K562 (cell line): ENCODE measurements around the gene NEB. TPM values are rescaled to one million over a fixed set of nuclear protein-coding genes. Genes with fewer than 3 reads are reported as not detected.

ENCODE experiments used
- BHLHE40 ChIP-seq: IDR thresholded peaks from 2 replicates; pipeline ENCODE4 v1.6.1; 2011; ENCODE audit warnings: low read length, improper control_type of control experiment
- DIDO1 ChIP-seq: fragments of 450-650 bp; IDR thresholded peaks from 2 replicates; pipeline ENCODE4 v1.6.1; 2016; ENCODE audit warnings: low read depth, missing biosample characterization, missing genetic modification characterization
- ERF ChIP-seq: fragments of 450-650 bp; formaldehyde crosslinking; IDR thresholded peaks from 2 replicates; pipeline ENCODE4 v1.4.0; 2020; ENCODE audit warnings: mild to moderate bottlenecking, mixed read lengths
- HDAC1 ChIP-seq, 2 experiments: fragments of 450-650 bp; IDR thresholded peaks; 2 replicates each; pipeline ENCODE4 v1.6.1; 2016 to 2017; ENCODE audit warnings: inconsistent platforms in 1 of 2, mild to moderate bottlenecking in 1 of 2, moderate library complexity in 1 of 2
- MEIS2 ChIP-seq: fragments of 450-650 bp; IDR thresholded peaks from 2 replicates; pipeline ENCODE4 v1.6.1; 2014; ENCODE audit warnings: mild to moderate bottlenecking; ENCODE audit not compliant: partially characterized antibody
- NR2C1 ChIP-seq, 2 experiments: fragments of 450-650 bp; IDR thresholded peaks; 2 replicates each; pipeline ENCODE4 v1.6.1; 2017; ENCODE audit warnings: mild to moderate bottlenecking in 2 of 2, antibody characterized with exemption in 1 of 2, inconsistent platforms in 1 of 2, missing compliant biosample characterization in 1 of 2, missing genetic modification characterization in 1 of 2
- NRF1 ChIP-seq, 2 experiments: fragments of 450-650 bp; IDR thresholded peaks in 1 of 2; conservative IDR thresholded peaks in 1 of 2; 2 replicates each; pipeline ENCODE4 v1.6.1; 2014; ENCODE audit warnings: mild to moderate bottlenecking in 2 of 2
- TBL1XR1 ChIP-seq, 2 experiments: IDR thresholded peaks; 2 replicates each; pipeline ENCODE4 v1.6.1; 2012; ENCODE audit warnings: improper control_type of control experiment in 2 of 2, low read length in 2 of 2, mild to moderate bottlenecking in 1 of 2
- WHSC1 ChIP-seq: IDR thresholded peaks from one replicate; pipeline ENCODE4 v1.6.1; 2012; ENCODE audit warnings: low read length, control low read depth, inconsistent platforms
- ZNF274 ChIP-seq: IDR thresholded peaks from 2 replicates; pipeline ENCODE4 v1.6.1; 2011; ENCODE audit warnings: low read depth, mild to moderate bottlenecking, low read length, moderate library complexity, borderline replicate concordance
- polyA plus RNA-seq, 8 experiments: library from polyadenylated mRNA; depleted of rRNA in 4 of 8; stranded (reverse) in 5 of 8; unstranded in 3 of 8; fragments of >200 nt; fragmentation: Nextera tagmentation in 2 of 8; fragmentation: Illumina TruSeq in 1 of 8; extraction: Ambion mirVana in 2 of 8; extraction: Trizol in 1 of 8; gene quantifications; 2 replicates each; pipeline versions ENCODE4 v1.2.1 to v1.2.3, GENCODE V29; 2011 to 2014; ENCODE audit warnings: inconsistent platforms in 1 of 8, missing spikeins in 1 of 8
- total RNA-seq, 7 experiments: library from RNA; depleted of rRNA in 6 of 7; stranded (reverse); fragments of >200 nt in 6 of 7; fragmentation: Illumina TruSeq in 2 of 7; extraction: Trizol in 2 of 7; gene quantifications; 2 replicates each; pipeline versions ENCODE4 v1.2.1 to v1.2.3, GENCODE V29; 2011 to 2021; ENCODE audit warnings: low replicate concordance in 1 of 7
- TF ChIP-seq, protein P1 (sequence below), 3 experiments: fragments of 200-800 bp in 1 of 3; fragments of 250-450 bp in 1 of 3; fragments of 450-650 bp in 1 of 3; sonication (Bioruptor Pico) in 1 of 3; sonication (Bioruptor generic) in 1 of 3; formaldehyde crosslinking in 1 of 3; IDR thresholded peaks; 2 replicates each; pipeline versions ENCODE4 v1.6.1 to v1.8.0; 2016 to 2022; ENCODE audit warnings: mild to moderate bottlenecking in 2 of 3, missing genetic modification characterization in 2 of 3, missing compliant biosample characterization in 1 of 3, moderate library complexity in 1 of 3
- TF ChIP-seq, protein P2 (sequence below), 2 experiments: fragments of 450-650 bp; IDR thresholded peaks; 2 replicates each; pipeline ENCODE4 v1.6.1; 2016
- TF ChIP-seq, protein P3 (sequence below): fragments of 200-800 bp; sonication (Bioruptor generic); IDR thresholded peaks from 2 replicates; pipeline ENCODE4 v1.6.1; 2016; ENCODE audit warnings: missing genetic modification characterization, missing compliant biosample characterization
- TF ChIP-seq, protein P4 (sequence below), 2 experiments: fragments of 250-450 bp in 1 of 2; fragments of 450-650 bp in 1 of 2; sonication (Bioruptor Pico) in 1 of 2; IDR thresholded peaks; 2 replicates each; pipeline versions ENCODE4 v1.6.1 to v1.8.0; 2016 to 2021; ENCODE audit warnings: mild to moderate bottlenecking in 2 of 2, moderate library complexity in 2 of 2, missing compliant biosample characterization in 1 of 2, missing genetic modification characterization in 1 of 2

Gene NEB
- total and polyA plus RNA-seq, 9 of the 15 experiments (the other 6 are each of a cell fraction or from before 2014, with no cell fraction given), result 1.7 to 3.8 (median 2.9) TPM

DNA sequence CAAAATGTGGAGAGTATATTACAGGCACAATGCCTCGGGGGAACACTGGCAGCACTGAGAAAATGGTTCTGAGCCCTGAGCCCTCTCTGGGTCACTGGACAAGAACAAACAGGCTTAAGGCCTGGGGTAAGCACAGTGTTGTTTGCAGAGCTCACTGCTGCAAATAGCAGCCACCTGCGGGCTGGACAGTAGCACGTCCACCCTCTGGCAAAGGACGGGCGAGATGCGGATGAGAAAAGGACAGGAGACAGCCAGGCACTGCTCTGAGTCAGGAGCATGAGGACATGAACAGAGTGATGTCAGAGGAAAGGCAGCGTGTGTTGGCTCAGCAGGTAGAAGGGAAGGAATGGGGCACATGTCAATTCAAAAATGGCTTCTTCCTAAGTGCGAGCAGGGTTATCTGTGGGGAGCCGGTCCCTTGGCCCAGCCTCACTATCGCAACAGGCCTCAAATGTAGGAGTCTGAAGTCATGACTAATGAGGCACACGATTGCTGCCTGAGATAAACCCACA is 25.9 kb upstream of the NEB start (continued):
- TF ChIP-seq, protein P1, sequence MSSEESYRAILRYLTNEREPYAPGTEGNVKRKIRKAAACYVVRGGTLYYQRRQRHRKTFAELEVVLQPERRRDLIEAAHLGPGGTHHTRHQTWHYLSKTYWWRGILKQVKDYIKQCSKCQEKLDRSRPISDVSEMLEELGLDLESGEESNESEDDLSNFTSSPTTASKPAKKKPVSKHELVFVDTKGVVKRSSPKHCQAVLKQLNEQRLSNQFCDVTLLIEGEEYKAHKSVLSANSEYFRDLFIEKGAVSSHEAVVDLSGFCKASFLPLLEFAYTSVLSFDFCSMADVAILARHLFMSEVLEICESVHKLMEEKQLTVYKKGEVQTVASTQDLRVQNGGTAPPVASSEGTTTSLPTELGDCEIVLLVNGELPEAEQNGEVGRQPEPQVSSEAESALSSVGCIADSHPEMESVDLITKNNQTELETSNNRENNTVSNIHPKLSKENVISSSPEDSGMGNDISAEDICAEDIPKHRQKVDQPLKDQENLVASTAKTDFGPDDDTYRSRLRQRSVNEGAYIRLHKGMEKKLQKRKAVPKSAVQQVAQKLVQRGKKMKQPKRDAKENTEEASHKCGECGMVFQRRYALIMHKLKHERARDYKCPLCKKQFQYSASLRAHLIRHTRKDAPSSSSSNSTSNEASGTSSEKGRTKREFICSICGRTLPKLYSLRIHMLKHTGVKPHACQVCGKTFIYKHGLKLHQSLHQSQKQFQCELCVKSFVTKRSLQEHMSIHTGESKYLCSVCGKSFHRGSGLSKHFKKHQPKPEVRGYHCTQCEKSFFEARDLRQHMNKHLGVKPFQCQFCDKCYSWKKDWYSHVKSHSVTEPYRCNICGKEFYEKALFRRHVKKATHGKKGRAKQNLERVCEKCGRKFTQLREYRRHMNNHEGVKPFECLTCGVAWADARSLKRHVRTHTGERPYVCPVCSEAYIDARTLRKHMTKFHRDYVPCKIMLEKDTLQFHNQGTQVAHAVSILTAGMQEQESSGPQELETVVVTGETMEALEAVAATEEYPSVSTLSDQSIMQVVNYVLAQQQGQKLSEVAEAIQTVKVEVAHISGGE (CRISPR knock-in tag; IDR thresholded peaks at IDR 0.05), result peak in 1 of 3 experiments; percentile 64; a peak in 1 of 6 replicates
- peak; percentile 62 for TF ChIP-seq WHSC1
- TF ChIP-seq NRF1 (conservative IDR thresholded peaks at IDR 0.05 in 1 of 2, IDR thresholded peaks at IDR 0.05 in 1 of 2), result 0 out of 4 replicates have a peak, but pooled peaks of 1 of the 2 experiments have one; percentile 16
- no peak for TF ChIP-seq ZNF274
- TF ChIP-seq, protein P2, sequence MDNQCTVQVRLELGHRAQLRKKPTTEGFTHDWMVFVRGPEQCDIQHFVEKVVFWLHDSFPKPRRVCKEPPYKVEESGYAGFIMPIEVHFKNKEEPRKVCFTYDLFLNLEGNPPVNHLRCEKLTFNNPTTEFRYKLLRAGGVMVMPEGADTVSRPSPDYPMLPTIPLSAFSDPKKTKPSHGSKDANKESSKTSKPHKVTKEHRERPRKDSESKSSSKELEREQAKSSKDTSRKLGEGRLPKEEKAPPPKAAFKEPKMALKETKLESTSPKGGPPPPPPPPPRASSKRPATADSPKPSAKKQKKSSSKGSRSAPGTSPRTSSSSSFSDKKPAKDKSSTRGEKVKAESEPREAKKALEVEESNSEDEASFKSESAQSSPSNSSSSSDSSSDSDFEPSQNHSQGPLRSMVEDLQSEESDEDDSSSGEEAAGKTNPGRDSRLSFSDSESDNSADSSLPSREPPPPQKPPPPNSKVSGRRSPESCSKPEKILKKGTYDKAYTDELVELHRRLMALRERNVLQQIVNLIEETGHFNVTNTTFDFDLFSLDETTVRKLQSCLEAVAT (IDR thresholded peaks at IDR 0.05), result peak in 1 of 2 experiments; percentile 67; a peak in 2 of 4 replicates
- TF ChIP-seq, protein P3, sequence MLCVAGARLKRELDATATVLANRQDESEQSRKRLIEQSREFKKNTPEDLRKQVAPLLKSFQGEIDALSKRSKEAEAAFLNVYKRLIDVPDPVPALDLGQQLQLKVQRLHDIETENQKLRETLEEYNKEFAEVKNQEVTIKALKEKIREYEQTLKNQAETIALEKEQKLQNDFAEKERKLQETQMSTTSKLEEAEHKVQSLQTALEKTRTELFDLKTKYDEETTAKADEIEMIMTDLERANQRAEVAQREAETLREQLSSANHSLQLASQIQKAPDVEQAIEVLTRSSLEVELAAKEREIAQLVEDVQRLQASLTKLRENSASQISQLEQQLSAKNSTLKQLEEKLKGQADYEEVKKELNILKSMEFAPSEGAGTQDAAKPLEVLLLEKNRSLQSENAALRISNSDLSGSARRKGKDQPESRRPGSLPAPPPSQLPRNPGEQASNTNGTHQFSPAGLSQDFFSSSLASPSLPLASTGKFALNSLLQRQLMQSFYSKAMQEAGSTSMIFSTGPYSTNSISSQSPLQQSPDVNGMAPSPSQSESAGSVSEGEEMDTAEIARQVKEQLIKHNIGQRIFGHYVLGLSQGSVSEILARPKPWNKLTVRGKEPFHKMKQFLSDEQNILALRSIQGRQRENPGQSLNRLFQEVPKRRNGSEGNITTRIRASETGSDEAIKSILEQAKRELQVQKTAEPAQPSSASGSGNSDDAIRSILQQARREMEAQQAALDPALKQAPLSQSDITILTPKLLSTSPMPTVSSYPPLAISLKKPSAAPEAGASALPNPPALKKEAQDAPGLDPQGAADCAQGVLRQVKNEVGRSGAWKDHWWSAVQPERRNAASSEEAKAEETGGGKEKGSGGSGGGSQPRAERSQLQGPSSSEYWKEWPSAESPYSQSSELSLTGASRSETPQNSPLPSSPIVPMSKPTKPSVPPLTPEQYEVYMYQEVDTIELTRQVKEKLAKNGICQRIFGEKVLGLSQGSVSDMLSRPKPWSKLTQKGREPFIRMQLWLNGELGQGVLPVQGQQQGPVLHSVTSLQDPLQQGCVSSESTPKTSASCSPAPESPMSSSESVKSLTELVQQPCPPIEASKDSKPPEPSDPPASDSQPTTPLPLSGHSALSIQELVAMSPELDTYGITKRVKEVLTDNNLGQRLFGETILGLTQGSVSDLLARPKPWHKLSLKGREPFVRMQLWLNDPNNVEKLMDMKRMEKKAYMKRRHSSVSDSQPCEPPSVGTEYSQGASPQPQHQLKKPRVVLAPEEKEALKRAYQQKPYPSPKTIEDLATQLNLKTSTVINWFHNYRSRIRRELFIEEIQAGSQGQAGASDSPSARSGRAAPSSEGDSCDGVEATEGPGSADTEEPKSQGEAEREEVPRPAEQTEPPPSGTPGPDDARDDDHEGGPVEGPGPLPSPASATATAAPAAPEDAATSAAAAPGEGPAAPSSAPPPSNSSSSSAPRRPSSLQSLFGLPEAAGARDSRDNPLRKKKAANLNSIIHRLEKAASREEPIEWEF (CRISPR knock-in tag), result peak; percentile 61; the same call in 1 of the 2 replicates
- TF ChIP-seq, protein P4, sequence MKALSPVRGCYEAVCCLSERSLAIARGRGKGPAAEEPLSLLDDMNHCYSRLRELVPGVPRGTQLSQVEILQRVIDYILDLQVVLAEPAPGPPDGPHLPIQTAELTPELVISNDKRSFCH (CRISPR knock-in tag; IDR thresholded peaks at IDR 0.05), result 0 out of 2 replicates have a peak, but pooled peaks have one; percentile 47
- TF ChIP-seq, protein P4 (tag; IDR thresholded peaks at IDR 0.05), result peak; percentile 94
- TF ChIP-seq NR2C1 (IDR thresholded peaks at IDR 0.05), result no peak
- TF ChIP-seq NR2C1 (tag; IDR thresholded peaks at IDR 0.05), result peak; percentile 71
- peak; percentile 82 for TF ChIP-seq MEIS2
- peak in 1 of 2 experiments; percentile 41; a peak in 1 of 4 replicates for TF ChIP-seq TBL1XR1 (IDR thresholded peaks at IDR 0.05; ENCODE audit: low read length in 2 of 2)
- TF ChIP-seq HDAC1 (IDR thresholded peaks at IDR 0.05), result peak in 1 of 2 experiments; percentile 75; a peak in 2 of 4 replicates
- 0 out of 2 replicates have a peak, but pooled peaks have one; percentile 44 for TF ChIP-seq ERF (CRISPR knock-in tag)
- peak; percentile 37; the same call in 1 of the 2 replicates for TF ChIP-seq BHLHE40
- peak; percentile 38; the same call in 1 of the 2 replicates for TF ChIP-seq DIDO1 (tag)
